ENCODE data around the gene CWF19L1. TPM values are rescaled to one million over a fixed set of nuclear protein-coding genes. Genes with fewer than 3 reads are reported as not detected.

CWF19L1 gene
- polyA plus RNA-seq, 1 donor from 2014 or later, result 36.9 TPM

- no peak overlapping the region for H3K4me3 ChIP-seq (ENCODE audit: low read length)
- no peak overlapping the region for H2AFZ ChIP-seq (ENCODE audit: low read depth, low read length)
- peaks cover 4% of the 10 kb centered on the region for H3K36me3 ChIP-seq (ENCODE audit: insufficient read depth, low read length)
- H3K9me3 ChIP-seq (ENCODE audit: low read length), result no peaks in the 10 kb centered on the region
- no peaks in the 10 kb centered on the region for H4K20me1 ChIP-seq (ENCODE audit: insufficient read depth)
- H3K9ac ChIP-seq (ENCODE audit: low read length), result no peak overlapping the region
- no peak overlapping the region for H3K27ac ChIP-seq (ENCODE audit: low read length)
- no peaks in the 10 kb centered on the region for H3F3A ChIP-seq (ENCODE audit: insufficient read depth, low read length, poor library complexity, severe bottlenecking)
- H3K27me3 ChIP-seq (ENCODE audit: insufficient read depth, low read depth, low read length), result no peaks in the 10 kb centered on the region
- H3K4me2 ChIP-seq (ENCODE audit: low read length), result no peak overlapping the region
- H3K9me2 ChIP-seq (ENCODE audit: insufficient read depth, low read length), result no peaks in the 10 kb centered on the region
- H3K79me2 ChIP-seq (replicated peaks; ENCODE audit: insufficient read depth, low read length), result no peaks in the 10 kb centered on the region
- no peak for TF ChIP-seq POLR2AphosphoS5 (IDR thresholded peaks at IDR 0.05)
- TF ChIP-seq MXI1 (conservative IDR thresholded peaks at IDR 0.05; ENCODE audit: poor library complexity, severe bottlenecking), result no peak
- TF ChIP-seq EP300 (conservative IDR thresholded peaks at IDR 0.05; ENCODE audit: poor library complexity, severe bottlenecking), result no peak
- TF ChIP-seq, protein P1, sequence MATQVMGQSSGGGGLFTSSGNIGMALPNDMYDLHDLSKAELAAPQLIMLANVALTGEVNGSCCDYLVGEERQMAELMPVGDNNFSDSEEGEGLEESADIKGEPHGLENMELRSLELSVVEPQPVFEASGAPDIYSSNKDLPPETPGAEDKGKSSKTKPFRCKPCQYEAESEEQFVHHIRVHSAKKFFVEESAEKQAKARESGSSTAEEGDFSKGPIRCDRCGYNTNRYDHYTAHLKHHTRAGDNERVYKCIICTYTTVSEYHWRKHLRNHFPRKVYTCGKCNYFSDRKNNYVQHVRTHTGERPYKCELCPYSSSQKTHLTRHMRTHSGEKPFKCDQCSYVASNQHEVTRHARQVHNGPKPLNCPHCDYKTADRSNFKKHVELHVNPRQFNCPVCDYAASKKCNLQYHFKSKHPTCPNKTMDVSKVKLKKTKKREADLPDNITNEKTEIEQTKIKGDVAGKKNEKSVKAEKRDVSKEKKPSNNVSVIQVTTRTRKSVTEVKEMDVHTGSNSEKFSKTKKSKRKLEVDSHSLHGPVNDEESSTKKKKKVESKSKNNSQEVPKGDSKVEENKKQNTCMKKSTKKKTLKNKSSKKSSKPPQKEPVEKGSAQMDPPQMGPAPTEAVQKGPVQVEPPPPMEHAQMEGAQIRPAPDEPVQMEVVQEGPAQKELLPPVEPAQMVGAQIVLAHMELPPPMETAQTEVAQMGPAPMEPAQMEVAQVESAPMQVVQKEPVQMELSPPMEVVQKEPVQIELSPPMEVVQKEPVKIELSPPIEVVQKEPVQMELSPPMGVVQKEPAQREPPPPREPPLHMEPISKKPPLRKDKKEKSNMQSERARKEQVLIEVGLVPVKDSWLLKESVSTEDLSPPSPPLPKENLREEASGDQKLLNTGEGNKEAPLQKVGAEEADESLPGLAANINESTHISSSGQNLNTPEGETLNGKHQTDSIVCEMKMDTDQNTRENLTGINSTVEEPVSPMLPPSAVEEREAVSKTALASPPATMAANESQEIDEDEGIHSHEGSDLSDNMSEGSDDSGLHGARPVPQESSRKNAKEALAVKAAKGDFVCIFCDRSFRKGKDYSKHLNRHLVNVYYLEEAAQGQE (IDR thresholded peaks at IDR 0.05; ENCODE audit: borderline replicate concordance), result no peak
- TF ChIP-seq CTCF (IDR thresholded peaks at IDR 0.05; ENCODE audit: poor library complexity, severe bottlenecking), result no peak
- TF ChIP-seq TAF1 (IDR thresholded peaks at IDR 0.05; ENCODE audit: low read depth), result no peak
- no peak for TF ChIP-seq SMC3 (conservative IDR thresholded peaks at IDR 0.05; ENCODE audit: poor library complexity)
- TF ChIP-seq RAD21 (conservative IDR thresholded peaks at IDR 0.05), result no peak
- TF ChIP-seq EZH2 (IDR thresholded peaks at IDR 0.05; ENCODE audit: borderline replicate concordance, insufficient read depth, low read length, poor library complexity, severe bottlenecking), result no peak
Measured at GRCh38 chr10:100192350-100192749, 75.1 kb downstream of the CWF19L1 start.

- TF ChIP-seq CTCF (IDR thresholded peaks at IDR 0.05; ENCODE audit: poor library complexity, severe bottlenecking), result no peak
- TF ChIP-seq TAF1 (IDR thresholded peaks at IDR 0.05; ENCODE audit: low read depth), result no peak
- TF ChIP-seq, protein P1 (IDR thresholded peaks at IDR 0.05; ENCODE audit: borderline replicate concordance), result no peak
- Histone ChIP-seq H3K27ac (ENCODE audit: low read length) (peak overlapping the region; percentile 55), H3K79me2 (replicated peaks; ENCODE audit: insufficient read depth, low read length) (no peaks in the 10 kb centered on the region), H3K27me3 (ENCODE audit: insufficient read depth, low read depth, low read length) (no peaks in the 10 kb centered on the region), H3F3A (ENCODE audit: insufficient read depth, low read length, poor library complexity, severe bottlenecking) (no peaks in the 10 kb centered on the region), H3K4me3 (ENCODE audit: low read length) (peak overlapping the region; percentile 85), H3K36me3 (ENCODE audit: insufficient read depth, low read length) (peaks cover 4% of the 10 kb centered on the region), H4K20me1 (ENCODE audit: insufficient read depth) (no peaks in the 10 kb centered on the region), H3K4me2 (ENCODE audit: low read length) (peak overlapping the region; percentile 50), H3K9ac (ENCODE audit: low read length) (peak overlapping the region; percentile 62), H2AFZ (ENCODE audit: low read depth, low read length) (peak overlapping the region; percentile 16), H3K9me2 (ENCODE audit: insufficient read depth, low read length) (no peaks in the 10 kb centered on the region), H3K9me3 (ENCODE audit: low read length) (no peaks in the 10 kb centered on the region)
Measured at GRCh38 chr10:100186253-100187212, 80.9 kb downstream of the CWF19L1 start.
